WTC11 (cell line): ENCODE data around the gene MADD. TPM values are rescaled to one million over a fixed set of nuclear protein-coding genes. Genes with fewer than 3 reads are reported as not detected.

ENCODE experiments used
- ATAC-seq: fragments of 200-7000 bp; cut with Tn5 transposase; 2 replicates; pipeline ENCODE4 v1.10.0; 2021; ENCODE audit warnings: mild to moderate bottlenecking, moderate library complexity
- CTCF ChIA-PET: fragments of 300-600 bp; sonication (Branson Sonifier 250); formaldehyde crosslinking; loops from one replicate; lab custom pipeline; 2021; ENCODE audit warnings: antibody characterized with exemption; lab: Charles Lee
- POLR2A ChIA-PET: fragments of 350-600 bp; sonication (Branson Sonifier 250); formaldehyde crosslinking; loops from one replicate; lab custom pipeline; 2021; ENCODE audit warnings: antibody characterized with exemption; lab: Charles Lee
- DNase-seq: peaks from one replicate; pipeline ENCODE4 v3.0.0; 2021; ENCODE audit warnings: low spot score
- H3K27ac Mint-ChIP-seq: 2 replicates; pipeline ENCODE4 v1.8.0; 2021; ENCODE audit warnings: mixed read lengths
- H3K27me3 Mint-ChIP-seq: 2 replicates; pipeline ENCODE4 v1.8.0; 2021; ENCODE audit warnings: low read depth, mild to moderate bottlenecking, moderate library complexity, mixed read lengths
- H3K36me3 Mint-ChIP-seq: 2 replicates; pipeline ENCODE4 v1.8.0; 2021; ENCODE audit warnings: mixed read lengths
- H3K4me1 Mint-ChIP-seq: 2 replicates; pipeline ENCODE4 v1.8.0; 2022; ENCODE audit warnings: mixed read lengths
- H3K4me3 Mint-ChIP-seq: 2 replicates; pipeline ENCODE4 v1.8.0; 2021; ENCODE audit warnings: mild to moderate bottlenecking, moderate library complexity, mixed read lengths
- H3K9me3 Mint-ChIP-seq: 2 replicates; pipeline ENCODE4 v1.8.0; 2021; ENCODE audit warnings: mixed read lengths
- ATF1 ChIP-seq: sonication (generic); formaldehyde crosslinking; IDR thresholded peaks from 2 replicates; pipeline ENCODE4 v1.8.1; 2023; ENCODE audit warnings: mild to moderate bottlenecking, moderate library complexity, missing genetic modification reagents
- CBFB ChIP-seq: sonication (generic); formaldehyde crosslinking; IDR thresholded peaks from 2 replicates; pipeline ENCODE4 v1.8.1; 2022; ENCODE audit warnings: mild to moderate bottlenecking, low read depth, missing genetic modification reagents
- CREM ChIP-seq: sonication (generic); formaldehyde crosslinking; IDR thresholded peaks from 2 replicates; pipeline ENCODE4 v1.8.1; 2022; ENCODE audit warnings: mild to moderate bottlenecking, missing genetic modification reagents, moderate library complexity
- EMX1 ChIP-seq: fragments of 250-450 bp; sonication (Bioruptor Pico); IDR thresholded peaks from 2 replicates; pipeline ENCODE4 v1.8.0; 2021; ENCODE audit warnings: mild to moderate bottlenecking
- ETV6 ChIP-seq: sonication (generic); formaldehyde crosslinking; IDR thresholded peaks from 2 replicates; pipeline ENCODE4 v1.8.1; 2022; ENCODE audit warnings: mild to moderate bottlenecking, missing genetic modification reagents
- IRF2 ChIP-seq: sonication (generic); formaldehyde crosslinking; IDR thresholded peaks from 2 replicates; pipeline ENCODE4 v1.8.0; 2022; ENCODE audit warnings: low read depth, missing genetic modification reagents, borderline replicate concordance
- JAZF1 ChIP-seq: fragments of 250-450 bp; sonication (Bioruptor Pico); IDR thresholded peaks from 2 replicates; pipeline ENCODE4 v1.9.0; 2021; ENCODE audit warnings: moderate library complexity, mild to moderate bottlenecking, inconsistent platforms
- NR1H2 ChIP-seq: sonication (generic); formaldehyde crosslinking; IDR thresholded peaks from 2 replicates; pipeline ENCODE4 v1.9.0; 2021; ENCODE audit warnings: mild to moderate bottlenecking, moderate library complexity, missing genetic modification reagents
- NR2C2 ChIP-seq: sonication (generic); formaldehyde crosslinking; IDR thresholded peaks from 2 replicates; pipeline ENCODE4 v1.8.0; 2022; ENCODE audit warnings: mild to moderate bottlenecking, missing genetic modification reagents
- PRRX2 ChIP-seq: fragments of 250-450 bp; sonication (Bioruptor Pico); IDR thresholded peaks from 2 replicates; pipeline ENCODE4 v1.8.0; 2021; ENCODE audit warnings: mild to moderate bottlenecking
- RELA ChIP-seq: sonication (generic); formaldehyde crosslinking; IDR thresholded peaks from 2 replicates; pipeline ENCODE4 v1.8.1; 2022; ENCODE audit warnings: missing genetic modification reagents, mild to moderate bottlenecking, borderline replicate concordance
- RORB ChIP-seq: fragments of 250-450 bp; sonication (Bioruptor Pico); IDR thresholded peaks from 2 replicates; pipeline ENCODE4 v1.9.0; 2021; ENCODE audit warnings: mild to moderate bottlenecking
- TEAD1 ChIP-seq: sonication (generic); formaldehyde crosslinking; IDR thresholded peaks from 2 replicates; pipeline ENCODE4 v1.8.0; 2022; ENCODE audit warnings: mild to moderate bottlenecking, missing genetic modification reagents
- ZNF138 ChIP-seq: sonication (generic); formaldehyde crosslinking; conservative IDR thresholded peaks from 2 replicates; pipeline ENCODE4 v1.8.1; 2022; ENCODE audit warnings: mild to moderate bottlenecking, moderate library complexity, missing genetic modification reagents
- ZNF671 ChIP-seq: fragments of 250-450 bp; sonication (Bioruptor Pico); IDR thresholded peaks from 2 replicates; pipeline ENCODE4 v1.8.0; 2021; ENCODE audit warnings: mild to moderate bottlenecking
- total RNA-seq: library from RNA; stranded (reverse); gene quantifications from 3 replicates; pipeline ENCODE4 v1.2.3, GENCODE V29; 2021
- TF ChIP-seq, protein P1 (sequence below): sonication (generic); formaldehyde crosslinking; conservative IDR thresholded peaks from 2 replicates; pipeline ENCODE4 v1.8.1; 2023; ENCODE audit warnings: mild to moderate bottlenecking, low read depth, missing genetic modification reagents, moderate library complexity
- TF ChIP-seq, protein P2 (sequence below): sonication (generic); formaldehyde crosslinking; IDR thresholded peaks from 2 replicates; pipeline ENCODE4 v1.8.0; 2023; ENCODE audit warnings: missing genetic modification reagents
- TF ChIP-seq, protein P3 (sequence below): sonication (generic); formaldehyde crosslinking; IDR thresholded peaks from 2 replicates; pipeline ENCODE4 v1.8.0; 2022; ENCODE audit warnings: mild to moderate bottlenecking, missing genetic modification reagents
- TF ChIP-seq, protein P4 (sequence below): sonication (generic); formaldehyde crosslinking; IDR thresholded peaks from 2 replicates; pipeline ENCODE4 v1.8.1; 2022; ENCODE audit warnings: low read depth, mild to moderate bottlenecking, moderate library complexity, missing genetic modification reagents, borderline replicate concordance
- TF ChIP-seq, protein P5 (sequence below): sonication (generic); formaldehyde crosslinking; IDR thresholded peaks from 2 replicates; pipeline ENCODE4 v1.8.1; 2022; ENCODE audit warnings: mild to moderate bottlenecking, missing genetic modification reagents, moderate library complexity, borderline replicate concordance
- TF ChIP-seq, protein P6 (sequence below): fragments of 250-450 bp; sonication (Bioruptor Pico); IDR thresholded peaks from 2 replicates; pipeline ENCODE4 v1.9.0; 2021; ENCODE audit warnings: mild to moderate bottlenecking
- TF ChIP-seq, protein P7 (sequence below): fragments of 250-450 bp; sonication (Bioruptor Pico); conservative IDR thresholded peaks from 2 replicates; pipeline ENCODE4 v1.9.0; 2021; ENCODE audit warnings: mild to moderate bottlenecking
- TF ChIP-seq, protein P8 (sequence below): sonication (generic); formaldehyde crosslinking; conservative IDR thresholded peaks from 2 replicates; pipeline ENCODE4 v1.8.1; 2022; ENCODE audit warnings: mild to moderate bottlenecking, missing genetic modification reagents

The MADD gene
- total RNA-seq, 1 experiment from 2014 or later: 47.5 TPM

DNA sequence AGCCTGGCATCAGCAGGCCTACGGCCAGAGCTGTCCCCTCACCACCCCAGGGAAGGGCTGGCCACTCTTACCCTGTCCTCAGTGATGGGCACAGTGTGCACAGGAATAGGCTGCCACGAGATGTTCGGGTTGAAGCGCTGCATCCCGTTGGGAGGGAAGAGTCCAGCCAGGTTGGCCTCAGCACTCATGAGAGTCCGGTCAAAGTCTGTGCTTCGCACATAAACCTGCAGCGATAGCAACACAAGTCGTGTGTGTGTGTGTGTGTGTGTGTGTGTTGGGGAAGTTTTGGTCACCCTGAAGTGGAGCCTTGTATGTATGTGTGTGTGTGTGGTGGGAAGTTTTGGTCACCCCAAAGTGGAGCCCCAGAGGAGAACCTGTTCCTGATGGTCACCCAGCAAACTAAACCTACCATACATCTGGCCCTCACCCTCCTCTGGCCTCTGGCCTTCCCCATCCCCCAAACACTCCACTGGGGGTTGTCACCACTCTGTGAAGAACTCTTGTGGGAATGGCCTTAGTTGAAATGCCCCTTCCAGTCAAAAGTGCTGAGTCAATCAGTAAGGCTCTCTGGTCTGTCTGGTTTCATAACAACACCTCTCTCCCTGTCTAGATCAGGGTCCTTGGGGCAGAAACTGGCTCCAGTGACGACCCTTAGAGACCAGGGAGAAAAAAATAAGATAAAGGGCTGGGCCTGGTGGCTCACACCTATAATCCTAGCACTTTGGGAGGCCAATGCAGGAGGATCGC is 24.1 kb upstream of the MADD start (continued):
- TF ChIP-seq, protein P1, sequence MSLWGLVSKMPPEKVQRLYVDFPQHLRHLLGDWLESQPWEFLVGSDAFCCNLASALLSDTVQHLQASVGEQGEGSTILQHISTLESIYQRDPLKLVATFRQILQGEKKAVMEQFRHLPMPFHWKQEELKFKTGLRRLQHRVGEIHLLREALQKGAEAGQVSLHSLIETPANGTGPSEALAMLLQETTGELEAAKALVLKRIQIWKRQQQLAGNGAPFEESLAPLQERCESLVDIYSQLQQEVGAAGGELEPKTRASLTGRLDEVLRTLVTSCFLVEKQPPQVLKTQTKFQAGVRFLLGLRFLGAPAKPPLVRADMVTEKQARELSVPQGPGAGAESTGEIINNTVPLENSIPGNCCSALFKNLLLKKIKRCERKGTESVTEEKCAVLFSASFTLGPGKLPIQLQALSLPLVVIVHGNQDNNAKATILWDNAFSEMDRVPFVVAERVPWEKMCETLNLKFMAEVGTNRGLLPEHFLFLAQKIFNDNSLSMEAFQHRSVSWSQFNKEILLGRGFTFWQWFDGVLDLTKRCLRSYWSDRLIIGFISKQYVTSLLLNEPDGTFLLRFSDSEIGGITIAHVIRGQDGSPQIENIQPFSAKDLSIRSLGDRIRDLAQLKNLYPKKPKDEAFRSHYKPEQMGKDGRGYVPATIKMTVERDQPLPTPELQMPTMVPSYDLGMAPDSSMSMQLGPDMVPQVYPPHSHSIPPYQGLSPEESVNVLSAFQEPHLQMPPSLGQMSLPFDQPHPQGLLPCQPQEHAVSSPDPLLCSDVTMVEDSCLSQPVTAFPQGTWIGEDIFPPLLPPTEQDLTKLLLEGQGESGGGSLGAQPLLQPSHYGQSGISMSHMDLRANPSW (CRISPR knock-in tag): no peak
- no peak for TF ChIP-seq NR1H2 (CRISPR knock-in tag)

DNA sequence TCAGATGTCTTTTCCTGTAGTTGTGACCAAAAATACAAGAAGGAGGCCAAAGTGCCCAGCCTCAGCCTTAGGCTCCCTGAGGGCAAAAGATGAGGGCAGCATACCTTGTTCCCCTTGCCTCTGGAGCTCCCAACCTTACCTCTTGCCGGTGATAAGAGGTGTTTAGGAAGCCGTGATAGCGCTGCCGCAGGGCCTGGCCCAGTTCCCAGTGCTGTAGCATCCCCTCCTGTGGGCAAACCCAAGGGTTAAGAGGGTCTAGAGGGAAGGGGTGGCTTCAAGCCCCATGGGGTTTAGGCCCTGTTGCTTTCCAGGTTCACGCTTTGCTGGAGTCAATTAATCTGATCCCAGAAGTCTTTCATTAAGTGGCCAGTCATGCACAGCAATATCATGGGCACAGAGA is 22.4 kb upstream of the MADD start:
- TF ChIP-seq CREM (CRISPR knock-in tag): no peak
- no peak for TF ChIP-seq RELA (CRISPR knock-in tag)
- no peak for TF ChIP-seq TEAD1
- TF ChIP-seq ZNF138 (CRISPR knock-in tag): no peak
- TF ChIP-seq JAZF1 (CRISPR knock-in tag): no peak
- no peak for TF ChIP-seq IRF2 (CRISPR knock-in tag)
- TF ChIP-seq, protein P2, sequence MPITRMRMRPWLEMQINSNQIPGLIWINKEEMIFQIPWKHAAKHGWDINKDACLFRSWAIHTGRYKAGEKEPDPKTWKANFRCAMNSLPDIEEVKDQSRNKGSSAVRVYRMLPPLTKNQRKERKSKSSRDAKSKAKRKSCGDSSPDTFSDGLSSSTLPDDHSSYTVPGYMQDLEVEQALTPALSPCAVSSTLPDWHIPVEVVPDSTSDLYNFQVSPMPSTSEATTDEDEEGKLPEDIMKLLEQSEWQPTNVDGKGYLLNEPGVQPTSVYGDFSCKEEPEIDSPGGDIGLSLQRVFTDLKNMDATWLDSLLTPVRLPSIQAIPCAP (CRISPR knock-in tag): no peak
- no peak for TF ChIP-seq PRRX2 (CRISPR knock-in tag)
- TF ChIP-seq, protein P3, sequence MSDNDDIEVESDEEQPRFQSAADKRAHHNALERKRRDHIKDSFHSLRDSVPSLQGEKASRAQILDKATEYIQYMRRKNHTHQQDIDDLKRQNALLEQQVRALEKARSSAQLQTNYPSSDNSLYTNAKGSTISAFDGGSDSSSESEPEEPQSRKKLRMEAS (CRISPR knock-in tag): no peak
- TF ChIP-seq RORB (CRISPR knock-in tag): no peak
- TF ChIP-seq, protein P4, sequence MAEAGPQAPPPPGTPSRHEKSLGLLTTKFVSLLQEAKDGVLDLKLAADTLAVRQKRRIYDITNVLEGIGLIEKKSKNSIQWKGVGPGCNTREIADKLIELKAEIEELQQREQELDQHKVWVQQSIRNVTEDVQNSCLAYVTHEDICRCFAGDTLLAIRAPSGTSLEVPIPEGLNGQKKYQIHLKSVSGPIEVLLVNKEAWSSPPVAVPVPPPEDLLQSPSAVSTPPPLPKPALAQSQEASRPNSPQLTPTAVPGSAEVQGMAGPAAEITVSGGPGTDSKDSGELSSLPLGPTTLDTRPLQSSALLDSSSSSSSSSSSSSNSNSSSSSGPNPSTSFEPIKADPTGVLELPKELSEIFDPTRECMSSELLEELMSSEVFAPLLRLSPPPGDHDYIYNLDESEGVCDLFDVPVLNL: no peak
- no peak for TF ChIP-seq ZNF671
- no peak for TF ChIP-seq NR2C2 (CRISPR knock-in tag)
- TF ChIP-seq, protein P5, sequence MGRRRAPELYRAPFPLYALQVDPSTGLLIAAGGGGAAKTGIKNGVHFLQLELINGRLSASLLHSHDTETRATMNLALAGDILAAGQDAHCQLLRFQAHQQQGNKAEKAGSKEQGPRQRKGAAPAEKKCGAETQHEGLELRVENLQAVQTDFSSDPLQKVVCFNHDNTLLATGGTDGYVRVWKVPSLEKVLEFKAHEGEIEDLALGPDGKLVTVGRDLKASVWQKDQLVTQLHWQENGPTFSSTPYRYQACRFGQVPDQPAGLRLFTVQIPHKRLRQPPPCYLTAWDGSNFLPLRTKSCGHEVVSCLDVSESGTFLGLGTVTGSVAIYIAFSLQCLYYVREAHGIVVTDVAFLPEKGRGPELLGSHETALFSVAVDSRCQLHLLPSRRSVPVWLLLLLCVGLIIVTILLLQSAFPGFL: no peak
- no peak for TF ChIP-seq ETV6 (CRISPR knock-in tag)

DNA sequence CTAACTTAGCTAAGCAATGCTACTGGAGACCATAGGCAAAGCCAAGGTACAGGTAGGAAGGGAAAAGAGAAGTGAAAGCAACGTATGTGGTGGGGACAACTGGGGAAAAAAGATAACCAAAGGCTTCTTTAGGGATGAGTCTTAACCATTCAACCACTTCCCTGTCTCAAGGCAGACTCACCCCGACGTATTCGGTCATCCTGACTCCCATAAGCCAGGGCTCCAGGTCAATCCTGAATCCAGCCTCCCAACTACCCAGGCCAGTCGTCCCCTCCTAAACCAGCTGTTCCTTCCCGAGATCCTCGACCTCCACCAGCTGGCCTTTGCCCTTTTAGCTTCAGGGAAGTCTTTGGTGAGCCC is 21.6 kb upstream of the MADD start:
- H3K27me3 Mint-ChIP-seq: no peaks in the 10 kb centered on the region
- peak overlapping the region; percentile 100 for H3K27ac Mint-ChIP-seq
- ChIA-PET POLR2A (interaction anchor here (1.0 to 2.4 kb wide), 9 partner anchors 9 to 71 kb away, joined by 3 to 44 read pairs (median 4); partner anchors contain the start of genes DDB2, MADD and NR1H3), CTCF (interaction anchor here (0.7 to 4.9 kb wide), 17 partner anchors 11 to 209 kb away, joined by 3 to 120 read pairs (median 6); partner anchors contain the start of genes DDB2 and NR1H3)
- peak overlapping the region; percentile 98 for H3K4me3 Mint-ChIP-seq
- DNase-seq (no peak), ATAC-seq (peak; percentile 43)
- H3K9me3 Mint-ChIP-seq: no peaks in the 10 kb centered on the region
- H3K4me1 Mint-ChIP-seq: peaks cover 9% of the 10 kb centered on the region
- peaks cover 7% of the 10 kb centered on the region for H3K36me3 Mint-ChIP-seq
- no peak for TF ChIP-seq ATF1 (CRISPR knock-in tag)
- TF ChIP-seq, protein P3 (CRISPR knock-in tag): no peak
- TF ChIP-seq CBFB: no peak
- TF ChIP-seq, protein P6, sequence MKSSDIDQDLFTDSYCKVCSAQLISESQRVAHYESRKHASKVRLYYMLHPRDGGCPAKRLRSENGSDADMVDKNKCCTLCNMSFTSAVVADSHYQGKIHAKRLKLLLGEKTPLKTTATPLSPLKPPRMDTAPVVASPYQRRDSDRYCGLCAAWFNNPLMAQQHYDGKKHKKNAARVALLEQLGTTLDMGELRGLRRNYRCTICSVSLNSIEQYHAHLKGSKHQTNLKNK (CRISPR knock-in tag): no peak
- TF ChIP-seq, protein P7, sequence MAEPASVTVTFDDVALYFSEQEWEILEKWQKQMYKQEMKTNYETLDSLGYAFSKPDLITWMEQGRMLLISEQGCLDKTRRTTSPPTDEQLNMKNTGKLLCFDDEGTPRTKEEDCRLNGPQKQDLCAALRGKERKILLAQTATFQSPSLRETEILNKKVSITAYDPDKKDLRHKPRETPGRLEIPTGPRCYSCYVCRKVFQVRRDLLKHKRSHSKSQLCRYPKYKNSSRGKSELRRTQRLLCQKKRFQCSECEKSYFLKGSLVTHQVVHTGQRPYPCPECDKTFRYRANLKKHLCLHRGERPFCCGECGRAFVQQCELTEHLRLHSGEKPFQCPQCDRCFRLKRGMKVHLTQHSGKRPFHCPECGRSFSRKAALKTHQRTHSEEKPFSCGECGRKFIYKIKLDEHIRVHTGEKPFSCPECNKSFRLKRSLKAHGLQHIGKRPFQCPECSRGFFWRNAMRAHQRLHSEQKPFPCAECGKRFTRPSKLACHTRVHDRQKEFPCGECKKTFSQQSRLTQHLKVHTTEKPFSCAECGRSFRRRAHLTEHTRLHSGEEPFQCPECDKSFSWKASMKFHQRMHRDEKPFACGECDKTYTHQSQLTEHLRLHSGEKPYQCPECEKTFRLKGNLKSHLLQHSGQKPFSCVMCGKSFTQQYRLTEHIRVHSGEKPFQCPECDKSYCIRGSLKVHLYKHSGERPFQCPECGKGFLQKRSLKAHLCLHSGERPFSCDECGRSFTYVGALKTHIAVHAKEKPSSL (CRISPR knock-in tag): no peak
- TF ChIP-seq CREM (CRISPR knock-in tag): no peak
- TF ChIP-seq, protein P8, sequence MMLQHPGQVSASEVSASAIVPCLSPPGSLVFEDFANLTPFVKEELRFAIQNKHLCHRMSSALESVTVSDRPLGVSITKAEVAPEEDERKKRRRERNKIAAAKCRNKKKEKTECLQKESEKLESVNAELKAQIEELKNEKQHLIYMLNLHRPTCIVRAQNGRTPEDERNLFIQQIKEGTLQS: no peak
- TF ChIP-seq EMX1 (CRISPR knock-in tag): no peak
- TF ChIP-seq, protein P2 (CRISPR knock-in tag): no peak

More for the DNA sequence above, 22.4 kb upstream of the MADD start:
- no peak for ATAC-seq
- H3K4me1 Mint-ChIP-seq: peaks cover 9% of the 10 kb centered on the region
- no peak overlapping the region for H3K27ac Mint-ChIP-seq
- no peaks in the 10 kb centered on the region for H3K9me3 Mint-ChIP-seq
- no peak for DNase-seq
- ChIA-PET CTCF (interaction anchor here (1.7 to 4.9 kb wide), 6 partner anchors 12 to 165 kb away, joined by 6 to 120 read pairs (median 19); partner anchors contain the start of gene NR1H3), POLR2A (interaction anchor here (1.9 to 2.4 kb wide), 3 partner anchors 11 to 33 kb away, joined by 12 to 44 read pairs (median 27); partner anchors contain the start of genes DDB2 and NR1H3)
- no peaks in the 10 kb centered on the region for H3K27me3 Mint-ChIP-seq
- peaks cover 10% of the 10 kb centered on the region for H3K36me3 Mint-ChIP-seq
- peak overlapping the region; percentile 98 for H3K4me3 Mint-ChIP-seq
